Immature natural killer cell (primary cell): ENCODE data around the gene MEAK7. TPM values are rescaled to one million over a fixed set of nuclear protein-coding genes. Genes with fewer than 3 reads are reported as not detected.
A peak's percentile ranks its signal among the peaks of the same experiment; 100 is the strongest.

ENCODE experiments used
- DNase-seq, 3 donors: peaks; one replicate each; pipeline ENCODE4 v3.0.0; 2022; ENCODE audit warnings: mixed read lengths in 1 of 3
- H3K27ac Mint-ChIP-seq, 6 donors: one replicate each; pipeline ENCODE4 v1.8.0; 2020; ENCODE audit warnings: mixed read lengths in 6 of 6, mild to moderate bottlenecking in 5 of 6, inconsistent platforms in 4 of 6, moderate library complexity in 3 of 6
- H3K27me3 Mint-ChIP-seq, 3 donors: one replicate each; pipeline ENCODE4 v1.8.0; 2020 to 2021; ENCODE audit warnings: low read depth in 3 of 3, mild to moderate bottlenecking in 3 of 3, mixed read lengths in 3 of 3, moderate library complexity in 3 of 3, inconsistent platforms in 1 of 3
- H3K36me3 Mint-ChIP-seq, 3 donors: one replicate each; pipeline ENCODE4 v1.8.0; 2020; ENCODE audit warnings: mixed read lengths in 3 of 3, inconsistent platforms in 2 of 3, mild to moderate bottlenecking in 2 of 3
- H3K4me1 Mint-ChIP-seq, 2 donors: one replicate each; pipeline ENCODE4 v1.8.0; 2020; ENCODE audit warnings: inconsistent platforms in 2 of 2, mild to moderate bottlenecking in 2 of 2, mixed read lengths in 2 of 2, moderate library complexity in 1 of 2
- H3K4me3 Mint-ChIP-seq, 5 donors: one replicate each; pipeline ENCODE4 v1.8.0; 2020; ENCODE audit warnings: mild to moderate bottlenecking in 5 of 5, mixed read lengths in 5 of 5, inconsistent platforms in 3 of 5, moderate library complexity in 3 of 5
- H3K9me3 Mint-ChIP-seq, 6 donors: one replicate each; pipeline ENCODE4 v1.8.0; 2020; ENCODE audit warnings: mild to moderate bottlenecking in 6 of 6, mixed read lengths in 6 of 6, inconsistent platforms in 4 of 6, moderate library complexity in 3 of 6
- polyA plus RNA-seq, 3 donors: library from polyadenylated mRNA; unstranded; fragments of 300-500 nt; fragmentation: Illumina TruSeq; gene quantifications; one replicate each; pipeline ENCODE4 v1.2.3, GENCODE V29; 2021

Gene MEAK7
- polyA plus RNA-seq, 3 donors from 2014 or later: 3.0 to 5.2 (median 5.1) TPM

GRCh38 chr16:84514295-84514873 is 9.9 kb upstream of the MEAK7 start:
- Mint-ChIP-seq H3K36me3 (peaks cover 0 to 3% (median 0%) of the 10 kb centered on the region in 3 donors), H3K4me1 (peaks cover 60 to 69% of the 10 kb centered on the region in 2 donors), H3K27ac (peak overlapping the region; percentile 87 to 97 (median 94)), H3K4me3 (peak overlapping the region; percentile 64 to 80 (median 74)), H3K27me3 (peaks cover 4 to 11% (median 9%) of the 10 kb centered on the region in 3 donors), H3K9me3 (peaks cover 0 to 2% (median 0%) of the 10 kb centered on the region in 6 donors)
- DNase-seq: no peak

DNA sequence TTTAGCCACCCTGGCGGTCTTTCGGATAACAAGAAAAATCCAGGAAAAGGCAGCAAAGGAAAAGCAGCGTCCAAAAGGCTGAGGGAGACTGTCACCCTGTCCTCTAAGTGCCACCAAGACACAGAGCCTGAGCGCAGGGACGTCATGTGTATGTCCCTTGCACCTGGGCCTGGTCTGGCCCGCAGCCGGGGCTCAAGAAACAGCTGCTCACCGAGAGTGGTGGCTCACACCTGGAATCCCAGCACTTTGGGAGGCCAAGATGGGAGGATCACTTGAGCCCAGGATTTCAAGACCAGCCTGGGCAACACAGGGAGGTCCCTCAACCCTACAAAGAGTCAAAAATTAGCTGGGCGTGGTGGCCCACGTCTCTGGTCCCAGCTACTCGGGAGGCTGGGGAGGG is 9.2 kb upstream of the MEAK7 start:
- no peaks in the 10 kb centered on the region for H3K9me3 Mint-ChIP-seq
- H3K27ac Mint-ChIP-seq: peak overlapping the region in 3 of 6 donors; percentile 7 to 97 (median 93)
- DNase-seq: no peak
- peaks cover 53 to 62% of the 10 kb centered on the region in 2 donors for H3K4me1 Mint-ChIP-seq
- peak overlapping the region in 1 of 5 donors; percentile 45 for H3K4me3 Mint-ChIP-seq
- peaks cover 0 to 3% (median 0%) of the 10 kb centered on the region in 3 donors for H3K36me3 Mint-ChIP-seq
- peaks cover 4 to 9% (median 4%) of the 10 kb centered on the region in 3 donors for H3K27me3 Mint-ChIP-seq

DNA sequence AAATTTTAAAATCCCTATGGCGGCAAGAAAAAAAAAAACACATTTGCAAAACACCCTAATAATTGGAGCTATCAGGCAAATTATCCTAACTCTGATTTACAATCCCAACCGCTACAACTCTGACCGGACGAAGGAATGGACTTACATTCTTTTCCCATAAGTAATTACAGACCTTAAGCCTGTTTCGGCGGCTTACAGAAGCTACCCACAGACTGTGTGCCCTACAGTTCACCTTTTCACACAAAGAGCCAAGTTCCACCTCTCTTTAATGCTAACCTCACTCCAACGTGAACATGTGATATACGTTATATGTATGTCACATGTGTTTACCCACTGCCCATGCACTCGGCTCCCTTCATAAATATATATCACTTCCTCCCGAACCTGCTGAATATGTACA is 8.7 kb upstream of the MEAK7 start:
- DNase-seq: no peak
- H3K9me3 Mint-ChIP-seq: no peaks in the 10 kb centered on the region
- peaks cover 49 to 56% of the 10 kb centered on the region in 2 donors for H3K4me1 Mint-ChIP-seq
- peak overlapping the region in 1 of 6 donors; percentile 65 for H3K27ac Mint-ChIP-seq
- H3K4me3 Mint-ChIP-seq: peak overlapping the region in 1 of 5 donors; percentile 21
- peaks cover 3 to 13% (median 4%) of the 10 kb centered on the region in 3 donors for H3K27me3 Mint-ChIP-seq
- peaks cover 0 to 3% (median 0%) of the 10 kb centered on the region in 3 donors for H3K36me3 Mint-ChIP-seq

DNA sequence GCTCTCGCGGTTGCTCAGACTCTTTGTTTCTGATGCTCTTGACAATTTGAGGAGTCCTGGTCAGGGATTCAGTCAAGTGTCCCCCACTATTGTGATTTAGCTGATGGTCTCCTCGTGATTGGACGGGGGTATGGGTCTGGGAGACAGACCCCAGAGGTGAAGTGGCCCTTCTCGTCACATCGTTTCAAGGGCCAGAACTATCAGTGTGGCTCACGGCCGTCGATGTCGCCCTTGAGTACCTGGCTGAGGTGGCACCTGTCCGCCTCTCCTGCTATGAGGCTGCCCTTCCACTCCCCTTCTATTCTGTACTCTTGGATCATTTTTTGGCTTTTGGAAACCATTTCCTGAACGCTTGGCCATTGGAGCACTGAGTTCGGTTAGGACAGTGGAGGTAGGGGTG is 7.4 kb upstream of the MEAK7 start:
- Mint-ChIP-seq H3K9me3 (no peaks in the 10 kb centered on the region), H3K36me3 (peaks cover 0 to 3% (median 0%) of the 10 kb centered on the region in 3 donors), H3K4me1 (peaks cover 44 to 48% of the 10 kb centered on the region in 2 donors), H3K27ac (peak overlapping the region in 2 of 6 donors; percentile 28 to 77), H3K27me3 (peaks cover 0 to 12% (median 4%) of the 10 kb centered on the region in 3 donors), H3K4me3 (no peak overlapping the region)
- DNase-seq: no peak

- H3K9me3 Mint-ChIP-seq: no peaks in the 10 kb centered on the region
- H3K36me3 Mint-ChIP-seq: peaks cover 0 to 3% (median 0%) of the 10 kb centered on the region in 3 donors
- peak; percentile 75 to 81 (median 76) for DNase-seq
- peaks cover 2 to 9% (median 4%) of the 10 kb centered on the region in 3 donors for H3K27me3 Mint-ChIP-seq
- H3K4me3 Mint-ChIP-seq: peak overlapping the region in 1 of 5 donors; percentile 4
- H3K4me1 Mint-ChIP-seq: peaks cover 41 to 42% of the 10 kb centered on the region in 2 donors
- peak overlapping the region in 2 of 6 donors; percentile 28 to 77 for H3K27ac Mint-ChIP-seq
Measured at GRCh38 chr16:84511180-84511800, 6.8 kb upstream of the MEAK7 start.

DNA sequence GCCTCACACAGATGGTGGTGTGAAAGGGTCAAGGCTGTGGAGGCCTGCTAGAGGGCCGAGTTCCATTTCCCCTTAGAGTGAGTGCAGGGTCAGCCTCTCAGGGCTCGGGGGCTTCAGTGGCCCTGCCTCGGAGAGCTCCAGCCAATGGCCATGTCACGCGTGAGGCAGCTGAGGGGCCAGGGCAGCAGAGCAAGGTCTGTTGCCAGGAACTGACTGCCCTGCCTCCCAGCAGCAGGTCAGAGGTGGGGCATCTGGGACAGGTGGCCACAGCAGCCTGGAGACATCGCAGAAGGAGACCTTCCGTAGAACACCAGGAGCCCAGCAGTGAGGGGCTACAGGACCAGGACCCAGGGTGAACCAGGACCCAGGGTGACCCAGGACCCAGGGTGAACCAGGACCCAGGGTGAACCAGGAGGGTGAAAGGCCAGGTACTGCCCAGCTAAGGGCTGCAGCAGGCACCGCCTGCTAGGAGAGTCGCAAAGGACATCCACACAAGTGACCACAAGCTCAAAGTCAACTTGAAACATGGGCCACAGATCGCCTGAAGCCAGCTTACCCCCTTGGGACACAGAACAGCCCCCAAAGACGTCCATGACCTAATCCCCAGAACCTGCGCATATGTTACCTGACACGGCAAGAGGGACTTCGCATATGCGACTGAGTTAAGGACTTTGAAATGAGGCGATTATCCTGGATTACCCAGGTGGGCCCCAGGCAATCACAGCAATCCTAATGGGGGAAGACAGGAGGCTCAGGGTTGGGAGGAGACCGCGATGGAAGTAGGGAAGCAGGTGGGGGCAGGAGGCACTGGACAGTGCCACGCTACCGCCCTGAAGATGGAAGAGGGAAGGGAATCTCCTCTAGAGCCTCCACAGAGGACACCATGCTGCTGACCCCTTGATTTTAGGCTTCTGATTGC is 4.8 kb upstream of the MEAK7 start:
- H3K36me3 Mint-ChIP-seq: no peaks in the 10 kb centered on the region
- H3K4me1 Mint-ChIP-seq: peaks cover 31 to 43% of the 10 kb centered on the region in 2 donors
- H3K27ac Mint-ChIP-seq: no peak overlapping the region
- peaks cover 0 to 9% (median 4%) of the 10 kb centered on the region in 3 donors for H3K27me3 Mint-ChIP-seq
- no peak for DNase-seq
- H3K4me3 Mint-ChIP-seq: no peak overlapping the region
- no peaks in the 10 kb centered on the region for H3K9me3 Mint-ChIP-seq

- Mint-ChIP-seq H3K27ac (peak overlapping the region in 1 of 6 donors; percentile 58), H3K4me3 (no peak overlapping the region), H3K36me3 (no peaks in the 10 kb centered on the region), H3K9me3 (no peaks in the 10 kb centered on the region), H3K27me3 (peaks cover 0 to 9% (median 6%) of the 10 kb centered on the region in 3 donors), H3K4me1 (peaks cover 24 to 40% of the 10 kb centered on the region in 2 donors)
- DNase-seq: no peak
Measured at GRCh38 chr16:84508502-84508901, 4.0 kb upstream of the MEAK7 start.

- H3K27me3 Mint-ChIP-seq: peaks cover 0 to 6% (median 6%) of the 10 kb centered on the region in 3 donors
Measured at GRCh38 chr16:84507011-84507982, 2.8 kb upstream of the MEAK7 start.

GRCh38 chr16:84505249-84506187 is 1.1 kb upstream of the MEAK7 start:
- peak overlapping the region in 2 of 6 donors; percentile 32 to 72 for H3K27ac Mint-ChIP-seq
- H3K36me3 Mint-ChIP-seq: no peaks in the 10 kb centered on the region
- no peak for DNase-seq
- H3K4me3 Mint-ChIP-seq: peak overlapping the region; percentile 64 to 85 (median 80)
- H3K4me1 Mint-ChIP-seq: peaks cover 7 to 29% of the 10 kb centered on the region in 2 donors
- H3K9me3 Mint-ChIP-seq: no peaks in the 10 kb centered on the region
- peaks cover 0 to 6% (median 6%) of the 10 kb centered on the region in 3 donors for H3K27me3 Mint-ChIP-seq

More at GRCh38 chr16:84507011-84507982, 2.8 kb upstream of the MEAK7 start:
- no peak for DNase-seq
- Mint-ChIP-seq H3K27ac (peak overlapping the region in 1 of 6 donors; percentile 61), H3K9me3 (no peaks in the 10 kb centered on the region), H3K36me3 (no peaks in the 10 kb centered on the region), H3K4me3 (peak overlapping the region in 1 of 5 donors; percentile 21), H3K4me1 (peaks cover 17 to 33% of the 10 kb centered on the region in 2 donors)

GRCh38 chr16:84503751-84504395 is 586 bp downstream of the MEAK7 start:
- no peaks in the 10 kb centered on the region for H3K9me3 Mint-ChIP-seq
- H3K27me3 Mint-ChIP-seq: peaks cover 0 to 6% (median 5%) of the 10 kb centered on the region in 3 donors
- no peak for DNase-seq
- H3K4me1 Mint-ChIP-seq: peaks cover 7 to 29% of the 10 kb centered on the region in 2 donors
- peaks cover 0 to 5% (median 3%) of the 10 kb centered on the region in 3 donors for H3K36me3 Mint-ChIP-seq
- H3K27ac Mint-ChIP-seq: peak overlapping the region in 2 of 6 donors; percentile 23 to 30
- peak overlapping the region; percentile 51 to 87 (median 72) for H3K4me3 Mint-ChIP-seq

- peaks cover 7 to 29% of the 10 kb centered on the region in 2 donors for H3K4me1 Mint-ChIP-seq
- no peaks in the 10 kb centered on the region for H3K9me3 Mint-ChIP-seq
- H3K4me3 Mint-ChIP-seq: peak overlapping the region in 1 of 5 donors; percentile 4
- peaks cover 0 to 6% (median 0%) of the 10 kb centered on the region in 3 donors for H3K27me3 Mint-ChIP-seq
- no peak overlapping the region for H3K27ac Mint-ChIP-seq
- DNase-seq: no peak
- H3K36me3 Mint-ChIP-seq: peaks cover 3 to 15% (median 5%) of the 10 kb centered on the region in 3 donors
Measured at GRCh38 chr16:84502581-84502980, 1.9 kb downstream of the MEAK7 start.
